ENCODE data around the gene SALL1. TPM values are rescaled to one million over a fixed set of nuclear protein-coding genes. Genes with fewer than 3 reads are reported as not detected.

The SALL1 gene
- total and polyA plus RNA-seq, 2 of the 13 experiments (the other 11 are each of a cell fraction or from before 2014, with no cell fraction given): 6.6 to 12.3 TPM

GRCh38 chr16:51119973-51120729 is 30.9 kb downstream of the SALL1 start (continued):
- TF ChIP-seq STAT6 (CRISPR knock-in tag; IDR thresholded peaks at IDR 0.05; ENCODE audit: borderline replicate concordance) (no peak), SIN3B (IDR thresholded peaks at IDR 0.05; ENCODE audit: low read length) (peak; percentile 31; the same call in 1 of the 2 replicates), CHD4 (IDR thresholded peaks at IDR 0.05; ENCODE audit: borderline replicate concordance, low read length) (peak; percentile 76; the same call in 1 of the 2 replicates), ZNF432 (CRISPR knock-in tag; IDR thresholded peaks at IDR 0.05; ENCODE audit: borderline replicate concordance) (no peak), NR2F6 (IDR thresholded peaks at IDR 0.05) (no peak), NR2F6 (CRISPR knock-in tag; IDR thresholded peaks at IDR 0.05) (0 out of 2 replicates have a peak, but pooled peaks have one; percentile 12), ASH2L (IDR thresholded peaks at IDR 0.05; ENCODE audit: insufficient read length, low read depth, low read length) (peak; percentile 89), ELF4 (CRISPR knock-in tag; IDR thresholded peaks at IDR 0.05; ENCODE audit: borderline replicate concordance) (peak; percentile 72; the same call in 1 of the 2 replicates), ZFP1 (CRISPR knock-in tag; IDR thresholded peaks at IDR 0.05) (0 out of 2 replicates have a peak, but pooled peaks have one; percentile 39), ZNF773 (CRISPR knock-in tag; IDR thresholded peaks at IDR 0.05; ENCODE audit: borderline replicate concordance) (no peak), MED1 (CRISPR knock-in tag; IDR thresholded peaks at IDR 0.05) (no peak), ZNF577 (CRISPR knock-in tag; IDR thresholded peaks at IDR 0.05; ENCODE audit: borderline replicate concordance, low read depth) (0 out of 2 replicates have a peak, but pooled peaks have one; percentile 28), ISL2 (CRISPR knock-in tag; IDR thresholded peaks at IDR 0.05) (peak; percentile 44; the same call in 1 of the 2 replicates), PHF5A (CRISPR knock-in tag; IDR thresholded peaks at IDR 0.05; ENCODE audit: low read depth, unreplicated experiment) (peak; percentile 42)

Measured in HepG2 (cell line).